Activated T-cell treated with anti-CD3 and anti-CD28 coated beads for 24 hours (primary cell): ENCODE data around the gene DMD.
"Not testable (repeated sequence)": the region's sequence is repeated elsewhere in the genome, so short reads cannot be mapped to it uniquely, and the experiment has no call there.

Source experiments
- DNase-seq: peaks from one replicate; pipeline ENCODE4 v3.0.0-alpha.2; 2020; ENCODE audit warnings: low read depth

Gene DMD

GRCh38 chrX:32268207-32268606, 943.1 kb downstream of the DMD start:
- DNase-seq: no peak

DNA sequence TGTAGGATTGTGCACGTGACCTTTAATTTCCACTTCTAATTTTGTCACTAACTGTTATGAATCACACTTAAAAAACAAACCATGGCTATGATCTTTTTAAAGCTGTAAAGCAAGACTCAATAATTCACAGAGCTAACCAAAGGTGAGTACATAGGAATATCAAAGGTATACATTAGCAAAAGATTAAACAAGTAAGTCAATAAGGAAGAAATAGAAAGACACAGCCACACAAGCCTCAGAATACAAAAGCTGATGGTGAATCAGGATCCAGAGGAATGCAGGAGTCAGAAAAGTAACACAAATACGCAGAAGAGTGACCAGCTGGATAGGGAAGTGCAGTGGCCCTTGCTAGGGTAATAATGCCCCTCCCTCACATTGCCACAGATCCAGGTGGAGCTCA, 943.6 kb downstream of the DMD start:
- DNase-seq: no peak

- DNase-seq: not testable (repeated sequence)
Observed at GRCh38 chrX:32246675-32247074, 964.7 kb downstream of the DMD start.

DNA sequence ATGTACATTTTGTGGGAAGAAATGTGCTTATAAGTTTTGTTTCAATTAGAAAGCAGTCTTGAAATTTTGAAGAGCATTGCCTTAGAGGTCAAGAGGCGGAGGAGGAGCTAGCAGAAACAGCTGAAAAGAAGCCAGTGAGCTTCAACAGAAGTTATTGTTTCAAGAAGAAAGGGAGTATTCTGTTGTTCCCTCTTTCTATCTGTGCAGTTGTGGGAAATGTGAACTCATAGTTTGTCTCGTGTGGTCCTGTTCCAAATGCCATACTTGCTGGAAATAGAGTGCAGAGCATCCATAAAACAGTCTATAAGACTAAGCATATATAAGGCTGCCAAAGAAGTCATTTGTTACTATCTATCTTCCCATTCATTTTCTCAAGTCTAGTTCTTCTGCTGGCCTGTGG, 1015.7 kb downstream of the DMD start:
- DNase-seq: no peak

DNA sequence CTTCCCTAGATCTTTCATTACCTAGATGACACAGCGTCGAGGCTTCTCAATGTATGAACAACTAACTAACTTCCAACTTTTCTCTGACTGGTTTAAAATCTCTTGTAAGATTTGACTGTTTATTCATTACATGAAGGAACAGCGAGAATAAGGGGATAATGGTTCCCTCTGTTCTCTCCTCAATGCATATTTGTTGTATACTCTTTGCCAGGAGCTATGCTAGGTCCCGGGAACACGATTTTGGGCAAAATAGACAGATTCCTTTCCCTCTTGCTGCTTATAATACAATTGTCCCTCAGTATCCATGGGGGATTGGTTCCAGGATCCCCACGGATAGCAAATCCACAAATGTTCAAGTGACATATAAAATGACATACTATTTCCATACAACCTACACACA, 1020.0 kb downstream of the DMD start:
- no peak for DNase-seq

DNA sequence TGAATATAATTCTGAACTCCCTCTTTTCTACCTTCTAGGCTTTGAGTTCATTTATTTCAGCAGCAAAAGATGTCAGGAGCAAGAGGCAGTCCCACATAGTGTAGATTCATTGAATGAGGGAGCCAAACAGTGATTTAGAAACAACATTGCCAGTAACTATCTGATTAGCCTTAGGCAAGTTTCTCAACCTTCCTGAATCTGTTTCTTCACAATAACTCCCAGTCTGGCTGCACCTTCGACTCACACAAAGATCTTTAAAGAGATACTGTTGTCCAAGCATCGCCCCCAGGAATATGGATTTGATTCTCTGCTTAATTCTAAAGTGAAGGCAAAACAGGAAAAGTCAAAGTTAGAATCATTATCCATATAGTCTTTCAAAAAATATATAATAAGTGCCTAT, 1026.2 kb downstream of the DMD start:
- no peak for DNase-seq

- DNase-seq: no peak
Observed at GRCh38 chrX:32183066-32183465, 1028.3 kb downstream of the DMD start.

DNA sequence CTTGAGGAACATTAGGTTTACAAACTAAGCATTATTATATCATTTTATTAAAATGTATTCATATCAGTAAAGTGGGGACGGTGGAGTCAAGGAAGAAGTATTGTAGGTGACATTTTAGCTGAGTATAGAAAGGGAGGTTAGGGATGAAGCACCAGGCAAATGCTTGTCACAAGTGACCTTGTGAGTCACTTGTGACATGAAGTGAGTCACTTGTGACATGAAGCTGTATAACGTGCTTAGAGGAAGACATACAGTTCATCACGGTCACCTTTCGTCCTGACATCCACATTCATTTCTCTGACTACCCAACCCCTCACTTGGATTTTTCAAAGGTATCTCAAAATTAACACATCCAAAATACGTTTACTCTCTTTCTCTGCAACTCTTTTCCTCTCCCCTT, 1034.8 kb downstream of the DMD start:
- DNase-seq: no peak

GRCh38 chrX:32170481-32170880, 1040.9 kb downstream of the DMD start:
- no peak for DNase-seq

GRCh38 chrX:32155044-32155638, 1056.2 kb downstream of the DMD start:
- no peak for DNase-seq

GRCh38 chrX:32153585-32153984, 1057.8 kb downstream of the DMD start:
- DNase-seq: no peak

DNA sequence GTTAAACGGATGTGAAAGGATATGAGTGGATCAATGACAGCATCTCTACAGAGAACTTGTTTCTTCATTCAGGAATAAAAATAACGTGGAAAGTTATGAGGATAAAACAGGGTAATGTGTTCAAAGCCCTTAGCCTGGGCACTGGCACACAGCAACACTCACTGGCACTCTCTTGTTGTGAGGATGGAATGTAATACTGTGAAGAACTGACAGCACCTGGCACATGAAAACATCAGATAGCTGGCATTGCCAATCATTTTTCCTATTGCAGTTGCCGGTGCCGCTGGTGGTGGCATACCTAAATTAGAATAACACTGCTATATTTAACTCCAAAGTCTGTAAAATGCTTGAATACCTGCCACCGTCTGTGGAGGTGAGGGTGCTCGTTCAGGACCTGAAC, 1061.2 kb downstream of the DMD start:
- no peak for DNase-seq

GRCh38 chrX:32141841-32142240, 1069.5 kb downstream of the DMD start:
- no peak for DNase-seq

DNA sequence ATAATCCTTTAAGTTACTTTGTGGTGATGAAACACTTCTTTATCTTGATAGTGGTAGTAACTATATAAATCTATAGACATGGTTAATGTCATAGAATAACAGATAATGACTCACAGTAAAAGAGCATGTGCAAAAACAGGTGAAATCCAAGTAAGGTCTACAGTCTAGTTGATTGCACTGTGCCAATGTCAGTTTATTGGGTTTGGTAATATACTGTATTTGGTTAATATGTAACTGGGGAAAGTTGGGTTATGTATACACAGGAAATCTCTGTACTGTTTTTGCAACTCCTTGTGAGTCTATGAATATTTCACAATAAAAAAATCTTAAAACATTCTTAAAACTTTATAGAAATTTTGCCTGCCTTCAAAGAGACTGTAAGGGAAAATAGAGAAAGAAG, 1071.9 kb downstream of the DMD start:
- DNase-seq: no peak

- DNase-seq: no peak
Observed at GRCh38 chrX:32137525-32137924, 1073.8 kb downstream of the DMD start.

GRCh38 chrX:32126997-32127396, 1084.4 kb downstream of the DMD start:
- DNase-seq: no peak

- DNase-seq: no peak
Observed at GRCh38 chrX:32118832-32119231, 1092.5 kb downstream of the DMD start.

DNA sequence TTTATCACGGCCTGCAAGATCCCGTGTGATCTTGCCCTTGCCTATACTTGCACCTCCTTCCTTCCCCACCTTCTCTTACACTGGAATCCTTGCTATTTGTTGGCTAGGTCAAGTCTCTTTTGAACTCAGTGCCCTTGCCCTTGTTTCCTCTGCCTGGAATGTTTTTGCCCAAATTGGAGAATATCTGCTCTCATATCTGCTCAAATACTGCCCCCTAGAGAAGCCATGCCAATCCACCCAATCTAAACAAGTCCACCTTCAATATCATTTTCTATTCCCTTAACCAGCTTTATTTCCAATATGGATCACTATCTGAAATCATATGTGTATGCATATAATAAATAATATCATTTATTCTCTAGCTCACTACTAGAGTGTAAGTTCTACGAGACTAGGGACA, 1095.3 kb downstream of the DMD start:
- DNase-seq: no peak

GRCh38 chrX:32087663-32088062, 1123.7 kb downstream of the DMD start:
- no peak for DNase-seq

DNA sequence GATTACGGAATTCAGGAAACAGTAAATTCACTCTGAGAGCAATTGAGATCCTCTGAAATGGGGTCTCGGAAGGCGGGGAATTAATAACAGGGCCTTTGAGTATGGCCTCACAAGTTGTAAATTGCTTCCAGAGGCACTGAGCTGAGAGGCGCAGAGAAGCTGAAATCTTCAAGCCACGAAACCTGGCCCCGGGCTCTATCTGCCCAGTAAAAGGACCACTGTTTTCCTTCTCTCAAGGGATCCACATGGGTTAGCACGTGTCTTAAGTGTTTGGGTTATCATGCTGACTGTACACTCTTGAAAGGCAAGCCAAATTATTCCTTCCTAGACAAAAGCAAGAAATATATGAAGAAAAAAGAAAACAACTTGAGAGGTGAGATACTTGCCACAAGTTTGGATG, 1126.6 kb downstream of the DMD start:
- DNase-seq: no peak

DNA sequence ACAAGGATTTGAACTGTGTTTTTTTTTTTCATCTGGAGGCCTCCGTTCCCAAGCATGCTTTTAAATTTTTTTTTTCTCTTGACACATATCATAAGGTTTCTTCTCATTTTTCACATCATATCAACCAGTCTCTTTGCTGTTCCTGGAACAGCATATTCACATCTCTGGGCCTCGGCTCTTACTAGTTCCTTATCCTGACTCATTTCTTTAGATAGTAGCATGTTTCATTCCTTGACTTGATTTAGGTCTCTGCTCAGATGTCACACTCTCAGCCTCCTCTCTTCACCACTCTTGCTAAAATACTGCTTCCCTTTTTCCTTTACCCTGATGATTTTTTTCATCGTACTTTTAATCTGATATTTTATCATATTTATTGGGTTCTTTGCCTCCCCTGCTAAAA, 1163.1 kb downstream of the DMD start:
- DNase-seq: no peak

GRCh38 chrX:32045149-32045548, 1166.2 kb downstream of the DMD start:
- DNase-seq: no peak

- DNase-seq: no peak
Observed at GRCh38 chrX:32041181-32041580, 1170.2 kb downstream of the DMD start.

GRCh38 chrX:32026772-32027171, 1184.6 kb downstream of the DMD start:
- no peak for DNase-seq

GRCh38 chrX:32024072-32024471, 1187.3 kb downstream of the DMD start:
- no peak for DNase-seq
